ENCODE measurements around the gene STX3. TPM values are rescaled to one million over a fixed set of nuclear protein-coding genes. Genes with fewer than 3 reads are reported as not detected.
A peak's percentile ranks its signal among the peaks of the same experiment; 100 is the strongest.

Gene STX3
- total and polyA plus RNA-seq, 2 of the 13 experiments (the other 11 are each of a cell fraction or from before 2014, with no cell fraction given): 16.5 to 24.0 TPM

- Histone ChIP-seq H3K4me1 (ENCODE audit: insufficient read depth, low read length) (peaks cover 29% of the 10 kb centered on the region), H3K27ac (ENCODE audit: extremely low read length, insufficient read depth, low read length) (no peak overlapping the region), H3K27me3 (ENCODE audit: control insufficient read depth in 1 of 2, insufficient read depth in 2 of 2, low read length in 2 of 2) (no peaks in the 10 kb centered on the region), H4K20me1 (ENCODE audit: insufficient read depth, low read length) (no peaks in the 10 kb centered on the region), H3K4me3 (replicated peaks in 1 of 3; ENCODE audit: insufficient read depth in 1 of 3, low read depth in 2 of 3, low read length in 3 of 3) (no peak overlapping the region), H2AFZ (ENCODE audit: low read length) (no peak overlapping the region), H3K9ac (ENCODE audit: insufficient read depth, low read depth, low read length) (no peak overlapping the region), H3K9me3 (ENCODE audit: low read length) (no peaks in the 10 kb centered on the region), H3K4me2 (ENCODE audit: low read depth, low read length) (no peak overlapping the region), H3K36me3 (replicated peaks in 1 of 2; ENCODE audit: control insufficient read depth in 1 of 2, insufficient read depth in 2 of 2, low read length in 2 of 2) (peaks cover 2 to 4% of the 10 kb centered on the region in 2 experiments; a peak in 3 of 5 replicates), H3K79me2 (ENCODE audit: insufficient read depth, low read length) (no peaks in the 10 kb centered on the region)
- in situ Hi-C loops (cut with HindIII; ENCODE audit: extremely low pct_ligation_motif_present, low pct_unique_long_range_greater_than_20kb): no loop called here
- FAIRE-seq (peak; percentile 72), DNase-seq (ENCODE audit: low spot score) (peak; percentile 90), ATAC-seq (peak; percentile 88)
- intact Hi-C loops (cut with micrococcal nuclease; ENCODE audit: unreplicated experiment): loop anchor here (1.0 kb wide), 1 partner anchor 11 kb away; no protein-coding TSS in a partner anchor
- POLR2A ChIA-PET: interaction anchor here (1.0 to 5.0 kb wide), 3 partner anchors 11 to 107 kb away, joined by 3 to 28 read pairs (median 4); partner anchors contain the start of genes PATL1 and STX3
- CTCF ChIA-PET (ENCODE audit: low intra/inter-chr PET ratio, low total read pairs): no interaction called here
- 48% methylated on average over 5 of the region's 5 CpGs for WGBS (ENCODE audit: low lambda C conversion rate)
- BruUV-seq (replicated peaks): no TSS peak
- TF ChIP-seq MAFF (IDR thresholded peaks at IDR 0.05; ENCODE audit: low read depth, low read length) (peak; percentile 51), SOX5 (CRISPR knock-in tag; IDR thresholded peaks at IDR 0.05; ENCODE audit: borderline replicate concordance) (peak; percentile 66; the same call in 1 of the 2 replicates), GATAD2A (CRISPR knock-in tag; IDR thresholded peaks at IDR 0.05) (peak; percentile 85), MAFK (conservative IDR thresholded peaks at IDR 0.05 in 1 of 2, IDR thresholded peaks at IDR 0.05 in 1 of 2; ENCODE audit: low read length in 2 of 2) (peak in 1 of 2 experiments; percentile 31; a peak in 1 of 4 replicates), ISL2 (CRISPR knock-in tag; IDR thresholded peaks at IDR 0.05) (0 out of 2 replicates have a peak, but pooled peaks have one; percentile 17), ZNF839 (CRISPR knock-in tag; IDR thresholded peaks at IDR 0.05; ENCODE audit: borderline replicate concordance) (no peak), HMG20A (CRISPR knock-in tag; IDR thresholded peaks at IDR 0.05; ENCODE audit: borderline replicate concordance) (peak; percentile 90; the same call in 1 of the 2 replicates), SAP130 (CRISPR knock-in tag; IDR thresholded peaks at IDR 0.05; ENCODE audit: low read depth) (peak; percentile 66), ARID5B (CRISPR knock-in tag; IDR thresholded peaks at IDR 0.05) (peak; percentile 90), ZNF83 (CRISPR knock-in tag; IDR thresholded peaks at IDR 0.05; ENCODE audit: borderline replicate concordance) (no peak), RELA (CRISPR knock-in tag; IDR thresholded peaks at IDR 0.05) (no peak), ZNF614 (CRISPR knock-in tag; IDR thresholded peaks at IDR 0.05; ENCODE audit: borderline replicate concordance) (peak; percentile 46; the same call in 1 of the 2 replicates), THAP11 (CRISPR knock-in tag; IDR thresholded peaks at IDR 0.05) (peak; percentile 31; the same call in 1 of the 2 replicates), JUND (CRISPR knock-in tag; IDR thresholded peaks at IDR 0.05) (peak; percentile 94), RCOR2 (CRISPR knock-in tag; IDR thresholded peaks at IDR 0.05) (0 out of 2 replicates have a peak, but pooled peaks have one; percentile 22), FOXP1 (IDR thresholded peaks at IDR 0.05) (no peak), FOXP1 (CRISPR knock-in tag; IDR thresholded peaks at IDR 0.05) (peak; percentile 66), HDAC1 (CRISPR knock-in tag; IDR thresholded peaks at IDR 0.05) (peak; percentile 51), KLF16 (CRISPR knock-in tag; IDR thresholded peaks at IDR 0.05) (peak in 1 of 2 experiments; percentile 37; a peak in 1 of 4 replicates), ZNF766 (CRISPR knock-in tag; IDR thresholded peaks at IDR 0.05; ENCODE audit: borderline replicate concordance) (no peak), HMG20B (CRISPR knock-in tag; conservative IDR thresholded peaks at IDR 0.05) (peak; percentile 79)
- TF ChIP-seq, protein P1, sequence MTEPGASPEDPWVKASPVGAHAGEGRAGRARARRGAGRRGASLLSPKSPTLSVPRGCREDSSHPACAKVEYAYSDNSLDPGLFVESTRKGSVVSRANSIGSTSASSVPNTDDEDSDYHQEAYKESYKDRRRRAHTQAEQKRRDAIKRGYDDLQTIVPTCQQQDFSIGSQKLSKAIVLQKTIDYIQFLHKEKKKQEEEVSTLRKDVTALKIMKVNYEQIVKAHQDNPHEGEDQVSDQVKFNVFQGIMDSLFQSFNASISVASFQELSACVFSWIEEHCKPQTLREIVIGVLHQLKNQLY (CRISPR knock-in tag; IDR thresholded peaks at IDR 0.05): peak; percentile 43; the same call in 1 of the 2 replicates
These were observed 21.3 kb downstream of the STX3 start for GRCh38 chr11:59776210-59777066.
